CD8-positive, alpha-beta memory T cell (primary cell): ENCODE data around the gene TMEM135. TPM values are rescaled to one million over a fixed set of nuclear protein-coding genes. Genes with fewer than 3 reads are reported as not detected.

Source experiments
- CTCF ChIA-PET: fragments of 350-600 bp; sonication (Branson Sonifier 250); formaldehyde crosslinking; loops from one replicate; lab custom pipeline; 2021; ENCODE audit warnings: antibody characterized with exemption; lab: Charles Lee
- POLR2A ChIA-PET: fragments of 350-600 bp; sonication (Branson Sonifier 250); formaldehyde crosslinking; loops from one replicate; lab custom pipeline; 2021; ENCODE audit warnings: antibody characterized with exemption; lab: Charles Lee
- DNase-seq, 5 donors: peaks; one replicate each; pipeline versions ENCODE4 v3.0.0 to v3.0.0-alpha.2; 2020 to 2022; ENCODE audit warnings: mixed read lengths in 1 of 5
- H3K27ac ChIP-seq: one replicate; pipeline ENCODE4 v1.7.0; 2013; ENCODE audit warnings: low read depth, mild to moderate bottlenecking, low read length, moderate library complexity
- H3K27me3 ChIP-seq: 2 replicates; pipeline ENCODE4 v1.7.0; 2013; ENCODE audit warnings: low read length, mild to moderate bottlenecking; ENCODE audit not compliant: insufficient read depth, poor library complexity, severe bottlenecking
- H3K36me3 ChIP-seq: 2 replicates; pipeline ENCODE4 v1.7.0; 2013; ENCODE audit warnings: mild to moderate bottlenecking, low read length, moderate library complexity; ENCODE audit not compliant: insufficient read depth
- H3K4me1 ChIP-seq: 2 replicates; pipeline ENCODE4 v1.7.0; 2013; ENCODE audit warnings: mild to moderate bottlenecking, low read length, moderate library complexity; ENCODE audit not compliant: insufficient read depth
- H3K4me3 ChIP-seq: 2 replicates; pipeline ENCODE4 v1.7.0; 2013; ENCODE audit warnings: mild to moderate bottlenecking, low read length
- H3K9me3 ChIP-seq: 2 replicates; pipeline ENCODE4 v1.7.0; 2013; ENCODE audit warnings: mild to moderate bottlenecking, low read length
- H3K27ac Mint-ChIP-seq, 8 donors: one replicate each; pipeline ENCODE4 v1.8.0; 2020 to 2021; ENCODE audit warnings: mixed read lengths in 8 of 8, mild to moderate bottlenecking in 6 of 8, inconsistent platforms in 3 of 8, moderate library complexity in 3 of 8
- H3K27me3 Mint-ChIP-seq, 2 donors: one replicate each; pipeline ENCODE4 v1.8.0; 2020 to 2021; ENCODE audit warnings: mixed read lengths in 2 of 2, mild to moderate bottlenecking in 1 of 2, moderate library complexity in 1 of 2
- H3K36me3 Mint-ChIP-seq, 3 donors: one replicate each; pipeline ENCODE4 v1.8.0; 2020 to 2021; ENCODE audit warnings: mixed read lengths in 3 of 3, inconsistent platforms in 1 of 3, mild to moderate bottlenecking in 1 of 3
- H3K4me1 Mint-ChIP-seq, 3 donors: one replicate each; pipeline ENCODE4 v1.8.0; 2020 to 2021; ENCODE audit warnings: mixed read lengths in 3 of 3, inconsistent platforms in 1 of 3, mild to moderate bottlenecking in 1 of 3
- H3K4me3 Mint-ChIP-seq, 7 donors: one replicate each; pipeline ENCODE4 v1.8.0; 2020 to 2021; ENCODE audit warnings: mixed read lengths in 7 of 7, mild to moderate bottlenecking in 6 of 7, moderate library complexity in 4 of 7, inconsistent platforms in 2 of 7
- H3K9me3 Mint-ChIP-seq, 5 donors: one replicate each; pipeline ENCODE4 v1.8.0; 2020 to 2022; ENCODE audit warnings: mixed read lengths in 5 of 5, mild to moderate bottlenecking in 3 of 5, moderate library complexity in 2 of 5, inconsistent platforms in 1 of 5
- polyA plus RNA-seq: library from polyadenylated mRNA; unstranded; fragments of 300-500 nt; fragmentation: Illumina TruSeq; gene quantifications from one replicate; pipeline ENCODE4 v1.2.3, GENCODE V29; 2021
- total RNA-seq, 2 experiments: library from RNA; stranded (reverse); gene quantifications; one replicate each; pipeline ENCODE4 v1.2.3, GENCODE V29; 2021

TMEM135 gene
- total and polyA plus RNA-seq, 3 experiments from 2014 or later, result 5.9 to 18.8 (median 12.9) TPM

GRCh38 chr11:87213444-87213843, 175.7 kb downstream of the TMEM135 start:
- H3K27ac ChIP-seq, result no peak overlapping the region
- H3K4me1 Mint-ChIP-seq, result peaks cover 27 to 38% (median 35%) of the 10 kb centered on the region in 3 donors
- POLR2A ChIA-PET, result no interaction called here
- no peaks in the 10 kb centered on the region for H3K36me3 ChIP-seq
- H3K27me3 ChIP-seq, result no peaks in the 10 kb centered on the region
- CTCF ChIA-PET, result no interaction called here
- DNase-seq, result no peak
- peak overlapping the region in 1 of 8 donors; percentile 17 for H3K27ac Mint-ChIP-seq
- peaks cover 0 to 5% (median 2%) of the 10 kb centered on the region in 5 donors for H3K9me3 Mint-ChIP-seq
- peaks cover 0 to 14% (median 5%) of the 10 kb centered on the region in 3 donors for H3K36me3 Mint-ChIP-seq
- H3K4me1 ChIP-seq, result no peaks in the 10 kb centered on the region
- no peak overlapping the region for H3K4me3 ChIP-seq
- no peaks in the 10 kb centered on the region for H3K27me3 Mint-ChIP-seq
- H3K4me3 Mint-ChIP-seq, result peak overlapping the region in 2 of 7 donors; percentile 1 to 31
- no peaks in the 10 kb centered on the region for H3K9me3 ChIP-seq

- no peak overlapping the region for H3K27ac ChIP-seq
- H3K4me3 Mint-ChIP-seq, result no peak overlapping the region
- CTCF ChIA-PET, result no interaction called here
- DNase-seq, result no peak
- no peak overlapping the region for H3K27ac Mint-ChIP-seq
- no peaks in the 10 kb centered on the region for H3K9me3 Mint-ChIP-seq
- H3K27me3 ChIP-seq, result no peaks in the 10 kb centered on the region
- H3K4me1 ChIP-seq, result no peaks in the 10 kb centered on the region
- peaks cover 31 to 42% (median 38%) of the 10 kb centered on the region in 3 donors for H3K4me1 Mint-ChIP-seq
- POLR2A ChIA-PET, result no interaction called here
- no peaks in the 10 kb centered on the region for H3K9me3 ChIP-seq
- H3K4me3 ChIP-seq, result no peak overlapping the region
- H3K36me3 ChIP-seq, result no peaks in the 10 kb centered on the region
- no peaks in the 10 kb centered on the region for H3K27me3 Mint-ChIP-seq
- peaks cover 0 to 5% (median 3%) of the 10 kb centered on the region in 3 donors for H3K36me3 Mint-ChIP-seq
Measured at GRCh38 chr11:87215236-87215635, 177.5 kb downstream of the TMEM135 start.

DNA sequence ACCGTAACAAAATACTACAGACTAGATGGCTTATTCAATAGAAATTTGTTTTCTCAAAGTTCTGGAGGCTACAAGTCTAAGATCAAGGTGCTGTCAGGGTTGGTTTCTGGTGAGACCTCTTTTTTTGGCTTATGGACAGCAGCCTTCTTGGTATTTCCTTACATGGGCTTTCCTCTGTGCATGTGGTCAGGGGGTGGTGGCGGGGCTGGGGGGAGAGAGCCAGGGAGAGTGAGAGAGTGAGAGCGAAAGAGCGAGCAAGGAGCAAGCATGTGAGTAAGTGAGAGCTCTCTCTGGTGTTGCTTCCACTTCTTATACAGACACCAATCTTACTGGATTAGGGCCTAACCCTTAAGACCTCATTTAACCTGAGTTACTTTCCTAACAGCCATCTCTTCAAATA, 181.5 kb downstream of the TMEM135 start:
- H3K4me1 Mint-ChIP-seq, result peaks cover 14 to 17% (median 17%) of the 10 kb centered on the region in 3 donors
- no peak overlapping the region for H3K27ac ChIP-seq
- no peak overlapping the region for H3K4me3 ChIP-seq
- peaks cover 0 to 3% (median 3%) of the 10 kb centered on the region in 3 donors for H3K36me3 Mint-ChIP-seq
- H3K27me3 Mint-ChIP-seq, result no peaks in the 10 kb centered on the region
- ChIA-PET POLR2A (no interaction called here), CTCF (interaction anchor here (0.5 kb wide), 1 partner anchor 116 kb away, joined by 3 read pairs; no protein-coding TSS in a partner anchor)
- no peaks in the 10 kb centered on the region for H3K9me3 ChIP-seq
- no peaks in the 10 kb centered on the region for H3K27me3 ChIP-seq
- H3K36me3 ChIP-seq, result no peaks in the 10 kb centered on the region
- no peaks in the 10 kb centered on the region for H3K4me1 ChIP-seq
- no peaks in the 10 kb centered on the region for H3K9me3 Mint-ChIP-seq
- no peak for DNase-seq
- H3K27ac Mint-ChIP-seq, result peak overlapping the region in 6 of 8 donors; percentile 20 to 62 (median 36)
- no peak overlapping the region for H3K4me3 Mint-ChIP-seq

DNA sequence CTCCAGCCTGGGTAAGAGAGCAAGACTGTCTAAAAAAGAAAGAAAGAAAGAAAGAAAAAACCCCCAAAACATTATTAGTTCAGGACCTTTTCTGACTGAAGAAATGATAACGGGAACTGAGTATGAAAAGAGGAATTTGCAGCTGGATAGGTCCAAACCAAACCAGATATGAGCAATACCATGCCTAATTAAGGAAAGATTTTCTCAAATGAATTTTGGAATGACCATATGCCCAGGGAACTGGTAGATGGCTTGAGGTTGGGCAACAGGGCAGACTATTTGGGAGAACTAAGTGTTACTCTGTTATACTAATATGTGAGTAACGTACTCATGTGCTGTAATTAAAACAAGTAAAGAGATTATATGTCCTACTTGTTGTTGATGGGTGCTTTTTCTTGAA, 186.1 kb downstream of the TMEM135 start:
- Histone ChIP-seq H3K4me1 (no peaks in the 10 kb centered on the region), H3K9me3 (no peaks in the 10 kb centered on the region), H3K4me3 (no peak overlapping the region), H3K27ac (no peak overlapping the region), H3K27me3 (no peaks in the 10 kb centered on the region), H3K36me3 (no peaks in the 10 kb centered on the region)
- Mint-ChIP-seq H3K27me3 (no peaks in the 10 kb centered on the region), H3K9me3 (no peaks in the 10 kb centered on the region), H3K36me3 (peaks cover 0 to 3% (median 0%) of the 10 kb centered on the region in 3 donors), H3K4me3 (no peak overlapping the region), H3K27ac (no peak overlapping the region), H3K4me1 (peaks cover 3 to 6% (median 5%) of the 10 kb centered on the region in 3 donors)
- CTCF ChIA-PET, result interaction anchor here (1.1 kb wide), 1 partner anchor 10 kb away, joined by 3 read pairs; no protein-coding TSS in a partner anchor
- POLR2A ChIA-PET, result no interaction called here
- DNase-seq, result no peak

- H3K36me3 Mint-ChIP-seq, result peaks cover 0 to 3% (median 0%) of the 10 kb centered on the region in 3 donors
- POLR2A ChIA-PET, result no interaction called here
- H3K4me1 Mint-ChIP-seq, result peaks cover under 1% of the 10 kb centered on the region in 3 donors
Measured at GRCh38 chr11:87224486-87224885, 186.8 kb downstream of the TMEM135 start.

DNA sequence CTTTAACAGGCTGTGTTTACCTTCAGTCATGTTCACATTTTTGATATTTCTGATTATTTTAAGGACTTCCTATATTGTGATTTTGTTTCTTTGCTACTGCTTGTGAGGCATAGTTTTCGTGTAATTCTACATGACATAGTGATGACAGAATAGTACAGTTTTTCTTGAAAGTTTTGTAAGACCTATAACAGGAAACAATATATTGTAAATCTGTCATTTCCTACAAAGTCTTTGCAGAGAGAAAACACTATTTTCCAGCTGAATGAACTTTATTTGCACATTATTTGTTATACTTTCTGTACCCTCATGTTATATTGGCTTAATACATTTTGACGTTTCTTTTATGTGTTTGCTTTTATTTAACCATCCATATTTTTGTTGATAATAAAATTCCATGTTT, 191.1 kb downstream of the TMEM135 start:
- no peak overlapping the region for H3K27ac ChIP-seq
- no peak for DNase-seq
- CTCF ChIA-PET, result interaction anchor here (0.6 kb wide), 1 partner anchor 237 kb away, joined by 4 read pairs; no protein-coding TSS in a partner anchor
- Mint-ChIP-seq H3K4me3 (no peak overlapping the region), H3K27me3 (no peaks in the 10 kb centered on the region), H3K36me3 (peaks cover 7 to 20% (median 9%) of the 10 kb centered on the region in 3 donors), H3K27ac (no peak overlapping the region), H3K4me1 (no peaks in the 10 kb centered on the region), H3K9me3 (peaks cover 6 to 16% (median 15%) of the 10 kb centered on the region in 5 donors)
- H3K36me3 ChIP-seq, result no peaks in the 10 kb centered on the region
- H3K9me3 ChIP-seq, result peaks cover 6% of the 10 kb centered on the region
- POLR2A ChIA-PET, result interaction anchor here (0.7 kb wide), 1 partner anchor 11 kb away, joined by 3 read pairs; no protein-coding TSS in a partner anchor
- H3K27me3 ChIP-seq, result no peaks in the 10 kb centered on the region
- no peaks in the 10 kb centered on the region for H3K4me1 ChIP-seq
- no peak overlapping the region for H3K4me3 ChIP-seq

More at GRCh38 chr11:87224486-87224885, 186.8 kb downstream of the TMEM135 start:
- Histone ChIP-seq H3K9me3 (no peaks in the 10 kb centered on the region), H3K27ac (no peak overlapping the region), H3K4me1 (no peaks in the 10 kb centered on the region), H3K4me3 (no peak overlapping the region), H3K36me3 (no peaks in the 10 kb centered on the region), H3K27me3 (no peaks in the 10 kb centered on the region)
- H3K9me3 Mint-ChIP-seq, result no peaks in the 10 kb centered on the region
- H3K27ac Mint-ChIP-seq, result no peak overlapping the region
- CTCF ChIA-PET, result no interaction called here
- no peaks in the 10 kb centered on the region for H3K27me3 Mint-ChIP-seq
- DNase-seq, result no peak
- H3K4me3 Mint-ChIP-seq, result no peak overlapping the region

DNA sequence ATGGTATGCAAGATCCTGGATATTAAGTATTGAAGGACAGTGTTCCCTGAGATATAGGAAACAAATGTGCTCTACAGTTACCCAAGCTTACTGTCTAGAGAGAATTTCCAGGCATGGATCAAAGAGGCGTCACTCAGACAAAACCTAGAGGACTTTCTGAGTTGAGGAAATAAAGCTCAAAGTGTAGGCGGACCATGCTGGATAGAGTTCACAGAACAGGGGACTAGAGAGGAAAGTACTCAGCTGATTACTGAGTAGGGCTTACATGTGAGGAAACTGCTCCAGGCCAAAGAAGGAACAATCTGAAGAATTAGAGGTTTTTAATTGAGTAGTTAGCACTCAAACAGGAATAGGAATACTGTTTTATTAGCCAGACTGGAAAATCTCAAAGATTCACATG, 193.3 kb downstream of the TMEM135 start:
- Mint-ChIP-seq H3K9me3 (peaks cover 6 to 18% (median 15%) of the 10 kb centered on the region in 5 donors), H3K4me3 (no peak overlapping the region), H3K27me3 (no peaks in the 10 kb centered on the region), H3K27ac (no peak overlapping the region), H3K36me3 (peaks cover 7 to 23% (median 9%) of the 10 kb centered on the region in 3 donors), H3K4me1 (no peaks in the 10 kb centered on the region)
- Histone ChIP-seq H3K9me3 (peaks cover 6% of the 10 kb centered on the region), H3K27ac (no peak overlapping the region), H3K36me3 (no peaks in the 10 kb centered on the region), H3K4me1 (no peaks in the 10 kb centered on the region), H3K4me3 (no peak overlapping the region), H3K27me3 (no peaks in the 10 kb centered on the region)
- CTCF ChIA-PET, result no interaction called here
- POLR2A ChIA-PET, result no interaction called here
- DNase-seq, result no peak

DNA sequence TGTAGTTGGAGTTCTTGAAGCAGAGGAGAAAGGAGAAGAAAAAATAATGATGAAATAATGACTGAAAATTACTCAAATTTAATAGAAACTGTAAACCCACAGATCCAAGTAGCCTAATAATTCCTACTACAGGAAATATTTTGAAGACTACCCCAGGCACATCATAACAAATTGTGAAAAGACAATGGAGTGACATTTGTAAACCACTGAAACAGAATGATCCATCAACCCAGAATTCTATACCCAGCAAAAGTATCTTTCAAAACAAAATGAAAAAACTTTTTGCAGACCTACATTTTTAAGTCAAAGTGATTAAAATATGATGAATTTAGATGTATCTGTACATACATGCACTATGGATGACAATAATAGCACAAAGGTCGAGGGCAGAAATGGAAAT, 194.6 kb downstream of the TMEM135 start:
- no peaks in the 10 kb centered on the region for H3K27me3 Mint-ChIP-seq
- CTCF ChIA-PET, result no interaction called here
- Histone ChIP-seq H3K27me3 (no peaks in the 10 kb centered on the region), H3K9me3 (peaks cover 6% of the 10 kb centered on the region), H3K4me3 (no peak overlapping the region), H3K27ac (no peak overlapping the region), H3K4me1 (no peaks in the 10 kb centered on the region), H3K36me3 (no peaks in the 10 kb centered on the region)
- H3K9me3 Mint-ChIP-seq, result peaks cover 6 to 18% (median 15%) of the 10 kb centered on the region in 5 donors
- peaks cover 11 to 29% (median 13%) of the 10 kb centered on the region in 3 donors for H3K36me3 Mint-ChIP-seq
- no peak overlapping the region for H3K4me3 Mint-ChIP-seq
- POLR2A ChIA-PET, result no interaction called here
- no peaks in the 10 kb centered on the region for H3K4me1 Mint-ChIP-seq
- no peak overlapping the region for H3K27ac Mint-ChIP-seq
- no peak for DNase-seq
